D721Med (cell line): ENCODE results near the gene RAN.
"Not testable (repeated sequence)": the region's sequence is repeated elsewhere in the genome, so short reads cannot be mapped to it uniquely, and the experiment has no call there.

Source experiments
- DNase-seq: peaks from one replicate; pipeline ENCODE4 v3.0.0; 2011; ENCODE audit warnings: low spot score; ENCODE audit not compliant: insufficient read length
- FAIRE-seq: peaks from 2 replicates; lab custom pipeline; 2011; peaks lifted over from hg19 to GRCh38; lab: Jason Lieb, UNC
- TF ChIP-seq, protein P1 (sequence below): IDR thresholded peaks from 2 replicates; pipeline ENCODE4 v1.5.1; 2012; ENCODE audit warnings: mild to moderate bottlenecking, control low read depth; ENCODE audit not compliant: insufficient read depth; ENCODE audit errors: missing control alignments

The RAN gene

DNA sequence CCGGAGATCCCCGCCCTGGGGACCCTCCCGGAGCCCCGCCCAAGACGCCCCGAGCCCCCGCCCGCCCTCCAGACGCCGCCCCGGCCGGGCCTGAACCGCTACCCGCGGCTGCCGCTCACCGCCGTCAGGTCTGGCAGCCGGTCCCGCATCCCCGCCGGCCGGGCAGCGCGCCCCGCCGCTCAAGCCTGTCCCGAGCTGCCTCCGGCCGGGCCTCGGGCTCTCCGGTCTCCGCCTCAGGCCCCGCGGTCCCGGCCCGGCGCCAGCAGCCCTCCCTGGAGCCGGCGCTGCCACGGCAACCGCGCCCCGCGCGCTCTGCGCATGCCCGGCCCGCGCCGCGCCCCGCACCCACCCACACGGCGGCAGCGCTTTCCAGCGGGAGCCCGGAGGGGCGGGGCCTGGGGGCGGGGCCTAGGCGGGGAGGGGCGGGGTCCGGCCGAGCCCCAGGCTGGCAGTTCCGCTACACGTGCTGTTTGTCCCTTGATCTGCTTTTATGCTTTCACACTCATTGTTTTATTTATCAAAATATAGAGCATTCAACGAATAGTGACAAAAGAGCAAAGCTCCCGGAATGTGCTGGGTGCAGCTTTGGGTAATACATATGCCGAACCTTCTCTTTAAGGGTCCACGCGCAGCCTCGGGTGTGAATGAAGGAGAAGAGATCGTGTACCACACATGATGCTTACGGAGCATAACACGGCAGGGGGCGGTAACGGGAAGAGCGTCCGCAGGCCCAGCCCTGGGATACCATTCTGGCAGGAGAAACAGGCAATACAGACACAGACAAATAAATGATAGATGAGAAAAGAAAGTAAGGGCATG lies 32.7 kb upstream of the RAN start, which contains the start of gene STX2:
Gene STX2 (minus strand): TSS at position 300 of the 819 bp plus-strand sequence. CDS start 151 bp downstream, at position 149.
- TF ChIP-seq, protein P1, sequence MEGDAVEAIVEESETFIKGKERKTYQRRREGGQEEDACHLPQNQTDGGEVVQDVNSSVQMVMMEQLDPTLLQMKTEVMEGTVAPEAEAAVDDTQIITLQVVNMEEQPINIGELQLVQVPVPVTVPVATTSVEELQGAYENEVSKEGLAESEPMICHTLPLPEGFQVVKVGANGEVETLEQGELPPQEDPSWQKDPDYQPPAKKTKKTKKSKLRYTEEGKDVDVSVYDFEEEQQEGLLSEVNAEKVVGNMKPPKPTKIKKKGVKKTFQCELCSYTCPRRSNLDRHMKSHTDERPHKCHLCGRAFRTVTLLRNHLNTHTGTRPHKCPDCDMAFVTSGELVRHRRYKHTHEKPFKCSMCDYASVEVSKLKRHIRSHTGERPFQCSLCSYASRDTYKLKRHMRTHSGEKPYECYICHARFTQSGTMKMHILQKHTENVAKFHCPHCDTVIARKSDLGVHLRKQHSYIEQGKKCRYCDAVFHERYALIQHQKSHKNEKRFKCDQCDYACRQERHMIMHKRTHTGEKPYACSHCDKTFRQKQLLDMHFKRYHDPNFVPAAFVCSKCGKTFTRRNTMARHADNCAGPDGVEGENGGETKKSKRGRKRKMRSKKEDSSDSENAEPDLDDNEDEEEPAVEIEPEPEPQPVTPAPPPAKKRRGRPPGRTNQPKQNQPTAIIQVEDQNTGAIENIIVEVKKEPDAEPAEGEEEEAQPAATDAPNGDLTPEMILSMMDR = peak; percentile 44
- DNase-seq = peak; percentile 54
- FAIRE-seq = no peak

DNA sequence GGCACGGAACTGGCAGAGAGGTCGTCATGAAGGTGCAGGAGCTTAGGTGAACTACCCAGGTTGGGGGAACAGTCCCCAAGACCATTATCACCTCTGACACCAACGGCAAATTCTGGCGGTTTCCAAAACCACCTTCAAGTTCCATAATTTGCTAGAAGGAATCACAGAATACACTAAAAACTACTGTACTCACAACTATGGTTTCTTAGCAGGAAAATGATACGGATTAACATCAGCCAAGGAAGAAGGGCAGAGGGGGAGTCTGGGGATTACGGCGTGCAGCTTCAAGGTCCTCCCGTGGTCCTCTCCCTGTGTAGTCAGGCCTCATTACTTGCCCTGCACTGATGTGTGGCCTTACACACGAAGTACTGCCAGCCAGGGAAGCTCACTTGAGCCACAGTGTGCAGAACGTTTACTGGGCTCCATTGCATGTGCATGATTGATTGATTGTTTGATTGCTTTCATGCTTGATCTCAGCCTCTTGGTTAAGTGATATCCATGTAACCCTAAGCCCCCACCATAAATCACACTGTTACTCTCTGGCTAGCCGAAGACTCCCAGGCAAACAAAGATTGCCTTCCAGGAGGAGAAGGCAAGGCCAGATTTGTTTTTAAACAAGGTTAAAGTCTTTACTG lies 32.0 kb upstream of the RAN start:
- no peak for DNase-seq
- no peak for FAIRE-seq

GRCh38 chr12:130846369-130846768 lies 25.5 kb upstream of the RAN start:
- TF ChIP-seq, protein P1 = no peak
- no peak for FAIRE-seq
- DNase-seq = no peak

More for the DNA sequence above, 32.0 kb upstream of the RAN start:
- TF ChIP-seq, protein P1 = no peak

DNA sequence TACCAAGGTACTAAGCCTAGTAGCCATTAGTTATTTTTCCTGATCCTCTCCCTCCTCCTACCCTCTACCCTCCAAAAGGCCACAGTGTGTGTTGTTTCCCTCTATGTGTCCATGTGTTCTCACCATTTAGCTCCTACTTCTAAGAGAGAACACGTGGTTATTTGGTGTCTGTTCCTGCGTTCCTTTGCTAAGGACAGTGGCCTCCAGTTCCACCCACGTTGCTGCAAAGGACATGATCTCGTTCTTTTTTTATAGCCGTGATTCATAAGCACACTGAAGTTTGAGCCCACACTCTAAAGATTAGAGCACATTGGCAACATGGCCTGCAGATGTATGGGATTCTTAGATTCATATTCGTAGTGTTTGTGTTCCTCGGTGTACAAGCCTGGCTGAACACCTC lies 24.8 kb upstream of the RAN start:
- TF ChIP-seq, protein P1 = no peak
- DNase-seq (no peak), FAIRE-seq (no peak)

- not testable (repeated sequence) for FAIRE-seq
Observed at GRCh38 chr12:130848105-130848504, 23.8 kb upstream of the RAN start.

GRCh38 chr12:130848785-130849305 lies 23.0 kb upstream of the RAN start:
- FAIRE-seq, DNase-seq: not testable (repeated sequence)

More at GRCh38 chr12:130848105-130848504, 23.8 kb upstream of the RAN start:
- DNase-seq = not testable (repeated sequence)

DNA sequence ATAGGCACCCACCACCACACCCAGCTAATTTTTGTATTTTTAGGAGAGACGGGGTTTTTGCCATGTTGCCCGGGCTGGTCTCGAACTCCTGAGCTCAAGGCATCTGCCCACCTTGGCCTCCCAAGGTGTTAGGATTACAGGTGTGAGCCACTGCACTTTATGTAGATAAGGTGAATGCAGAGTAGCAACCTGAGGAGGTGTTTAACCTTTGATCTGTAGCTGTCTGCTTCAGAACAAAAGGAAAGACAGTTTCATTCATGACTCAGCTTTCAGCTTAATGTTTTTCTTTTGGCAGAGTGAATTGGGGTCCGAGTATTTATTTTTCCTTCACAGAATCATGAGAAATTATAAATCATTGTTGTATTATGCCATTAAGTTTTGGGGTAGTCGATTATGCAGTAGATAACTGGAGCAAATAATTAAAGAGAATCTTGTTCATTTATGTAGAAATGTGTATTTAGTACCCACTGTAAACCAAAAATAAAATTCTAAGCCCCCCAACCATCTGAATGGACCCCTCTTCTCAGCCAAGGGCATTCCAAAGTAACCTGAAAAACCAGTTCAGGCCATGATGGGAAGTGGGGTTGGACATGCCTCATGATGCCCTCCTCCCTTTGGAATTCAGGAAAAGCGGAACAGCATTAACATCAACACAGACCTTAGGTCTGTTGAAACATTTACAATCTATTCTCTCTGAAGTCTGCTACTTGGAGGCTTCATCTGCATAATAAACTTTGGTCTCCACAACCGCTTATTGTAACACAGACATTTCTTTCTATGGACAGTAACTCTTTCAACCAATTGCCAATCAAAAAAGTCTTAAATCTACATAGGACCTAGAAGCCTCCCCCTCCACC lies 22.1 kb upstream of the RAN start:
- DNase-seq (no peak), FAIRE-seq (no peak)
- TF ChIP-seq, protein P1 = no peak
